BE2C (cell line): ENCODE data around the gene ELF5. TPM values are rescaled to one million over a fixed set of nuclear protein-coding genes. Genes with fewer than 3 reads are reported as not detected.

Experiments
- DNase-seq: peaks from one replicate; pipeline ENCODE4 v3.0.0-alpha.2; 2020
- H3K27me3 ChIP-seq: fragments of 250-450 bp; sonication (Bioruptor Pico); 2 replicates; pipeline ENCODE4 v1.5.1; 2020; ENCODE audit warnings: mild to moderate bottlenecking
- H3K36me3 ChIP-seq: fragments of 250-450 bp; sonication (Bioruptor Pico); 2 replicates; pipeline ENCODE4 v1.5.1; 2020; ENCODE audit warnings: mild to moderate bottlenecking
- H3K4me1 ChIP-seq: fragments of 250-450 bp; sonication (Bioruptor Pico); 2 replicates; pipeline ENCODE4 v1.5.1; 2020
- H3K4me3 ChIP-seq: 2 replicates; pipeline ENCODE4 v1.5.1; 2011; ENCODE audit warnings: low read depth, low read length
- H3K9me3 ChIP-seq: fragments of 250-450 bp; sonication (Bioruptor Pico); 2 replicates; pipeline ENCODE4 v1.5.1; 2020
- polyA plus RNA-seq: library from polyadenylated mRNA; unstranded; fragments of >200 nt; gene quantifications from one replicate; pipeline ENCODE4 v1.2.1, GENCODE V29; 2012; ENCODE audit warnings: low read depth, missing spikeins; ENCODE audit not compliant: insufficient read length, insufficient read depth
- TF ChIP-seq, protein P1 (sequence below): IDR thresholded peaks from 2 replicates; pipeline ENCODE4 v1.5.1; 2012; ENCODE audit warnings: mild to moderate bottlenecking, low read depth, low read length

Gene ELF5
- polyA plus RNA-seq = not detected

DNA sequence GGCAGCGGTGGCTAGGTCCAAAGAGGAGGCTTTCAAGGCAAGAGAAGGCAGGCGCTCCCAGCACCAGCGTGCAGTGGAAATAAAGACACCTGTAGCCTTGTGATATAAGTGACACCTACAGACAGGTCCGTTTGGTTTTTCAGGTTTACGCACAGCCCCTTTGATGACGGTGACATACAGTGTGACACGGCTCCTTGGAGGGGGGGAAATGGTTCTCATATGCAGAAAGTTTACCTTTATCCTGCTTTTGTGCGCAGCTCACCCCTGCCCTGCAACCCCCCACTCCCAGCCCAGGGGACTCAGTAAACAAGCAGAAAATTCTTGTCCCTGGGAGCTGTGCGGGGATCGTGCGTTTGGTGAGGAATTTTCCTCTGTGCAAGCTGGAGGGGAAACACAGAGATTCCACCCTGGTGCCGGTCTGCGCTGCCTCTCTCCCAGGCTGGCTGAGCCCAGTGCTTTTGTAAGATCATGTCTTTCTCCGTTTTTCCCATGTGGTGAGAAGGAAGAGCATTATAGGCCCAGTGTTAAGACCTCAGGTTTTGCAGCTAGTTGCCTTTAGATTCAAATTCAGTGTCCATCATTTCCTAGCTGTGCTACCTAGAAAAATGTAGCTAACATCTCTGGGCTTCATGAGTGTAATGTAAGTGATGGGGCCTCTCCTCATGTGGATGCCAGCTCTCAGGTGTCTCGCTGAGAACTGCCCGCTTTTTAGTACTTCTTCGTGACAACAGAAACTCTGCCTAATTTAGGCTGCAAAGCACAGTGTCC, at the start of gene ELF5:
TSS of gene ELF5 (minus strand) at position 113 of the 768 bp plus-strand sequence. CDS start 8,045 bp downstream, outside the sequence.
- H3K36me3 ChIP-seq = no peaks in the 10 kb centered on the region
- H3K4me3 ChIP-seq = no peak within 1 kb of the TSS
- H3K9me3 ChIP-seq = no peaks in the 10 kb centered on the region
- no peak for DNase-seq
- no peaks in the 10 kb centered on the region for H3K4me1 ChIP-seq
- TF ChIP-seq, protein P1, sequence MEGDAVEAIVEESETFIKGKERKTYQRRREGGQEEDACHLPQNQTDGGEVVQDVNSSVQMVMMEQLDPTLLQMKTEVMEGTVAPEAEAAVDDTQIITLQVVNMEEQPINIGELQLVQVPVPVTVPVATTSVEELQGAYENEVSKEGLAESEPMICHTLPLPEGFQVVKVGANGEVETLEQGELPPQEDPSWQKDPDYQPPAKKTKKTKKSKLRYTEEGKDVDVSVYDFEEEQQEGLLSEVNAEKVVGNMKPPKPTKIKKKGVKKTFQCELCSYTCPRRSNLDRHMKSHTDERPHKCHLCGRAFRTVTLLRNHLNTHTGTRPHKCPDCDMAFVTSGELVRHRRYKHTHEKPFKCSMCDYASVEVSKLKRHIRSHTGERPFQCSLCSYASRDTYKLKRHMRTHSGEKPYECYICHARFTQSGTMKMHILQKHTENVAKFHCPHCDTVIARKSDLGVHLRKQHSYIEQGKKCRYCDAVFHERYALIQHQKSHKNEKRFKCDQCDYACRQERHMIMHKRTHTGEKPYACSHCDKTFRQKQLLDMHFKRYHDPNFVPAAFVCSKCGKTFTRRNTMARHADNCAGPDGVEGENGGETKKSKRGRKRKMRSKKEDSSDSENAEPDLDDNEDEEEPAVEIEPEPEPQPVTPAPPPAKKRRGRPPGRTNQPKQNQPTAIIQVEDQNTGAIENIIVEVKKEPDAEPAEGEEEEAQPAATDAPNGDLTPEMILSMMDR = no peak
- H3K27me3 ChIP-seq = no peaks in the 10 kb centered on the region

DNA sequence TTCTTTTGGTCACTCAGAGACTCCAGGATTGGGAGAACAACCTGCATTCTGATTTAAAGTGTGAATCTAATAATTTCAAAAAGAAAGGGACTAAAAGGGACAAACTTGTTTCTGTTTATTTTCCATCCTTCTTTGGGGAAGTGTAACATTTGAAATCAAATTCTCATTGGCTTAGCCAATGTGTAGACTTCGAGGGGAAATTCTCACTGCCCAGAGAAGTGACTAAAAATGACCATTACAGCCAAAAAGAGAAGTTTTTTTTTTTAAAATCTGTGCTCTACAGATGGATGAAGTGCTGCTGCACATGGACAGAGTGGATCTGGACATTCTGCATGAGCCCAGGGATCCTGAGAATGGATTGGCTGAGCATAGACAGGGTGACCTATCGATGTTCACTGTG, 49.4 kb upstream of the ELF5 start:
- Histone ChIP-seq H3K27me3 (no peaks in the 10 kb centered on the region), H3K9me3 (no peaks in the 10 kb centered on the region), H3K36me3 (no peaks in the 10 kb centered on the region), H3K4me3 (no peak overlapping the region), H3K4me1 (no peaks in the 10 kb centered on the region)
- no peak for DNase-seq
- TF ChIP-seq, protein P1 = no peak

DNA sequence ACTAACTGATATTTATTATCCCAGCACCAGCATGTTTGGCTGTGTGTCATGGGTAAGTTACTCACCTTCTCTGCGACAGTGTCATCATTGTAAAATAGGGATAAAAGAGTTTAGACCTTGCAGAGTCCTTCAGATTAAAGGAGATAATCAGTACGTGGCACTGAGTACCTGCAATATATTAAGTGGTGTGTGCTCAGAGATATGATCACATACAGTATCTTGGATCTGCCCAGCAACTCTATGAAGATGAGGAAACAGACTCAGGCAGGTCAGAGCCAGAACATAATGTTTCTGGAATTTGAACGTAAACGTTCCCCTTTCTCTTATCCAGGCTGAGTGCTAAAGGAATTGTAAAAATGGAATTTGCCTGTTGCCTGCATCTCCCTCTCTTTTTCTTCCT, 46.9 kb upstream of the ELF5 start:
- H3K9me3 ChIP-seq = no peaks in the 10 kb centered on the region
- no peaks in the 10 kb centered on the region for H3K4me1 ChIP-seq
- no peaks in the 10 kb centered on the region for H3K36me3 ChIP-seq
- no peak for DNase-seq
- H3K27me3 ChIP-seq = no peaks in the 10 kb centered on the region
- TF ChIP-seq, protein P1 = no peak
- no peak overlapping the region for H3K4me3 ChIP-seq

DNA sequence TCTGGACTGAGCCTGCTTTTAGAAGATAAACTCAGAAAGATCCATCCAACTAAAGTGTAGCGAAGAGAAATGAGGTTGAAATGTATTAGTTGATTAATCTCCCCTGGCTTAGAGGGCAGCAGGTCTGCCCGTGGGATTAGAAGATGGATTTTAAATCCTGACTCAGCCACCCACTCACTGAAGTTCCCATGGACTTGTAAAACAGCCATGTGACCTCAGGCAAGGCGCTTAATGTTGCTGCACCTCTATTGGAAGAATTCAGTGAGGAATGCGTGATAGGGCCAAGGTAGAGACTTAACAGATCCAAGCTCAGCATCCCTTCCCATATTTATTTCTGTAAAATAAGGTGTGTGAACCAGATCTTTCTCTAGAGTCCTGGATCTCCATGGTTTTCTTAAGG, 45.1 kb upstream of the ELF5 start:
- no peaks in the 10 kb centered on the region for H3K27me3 ChIP-seq
- no peak for DNase-seq
- H3K4me1 ChIP-seq = no peaks in the 10 kb centered on the region
- no peak overlapping the region for H3K4me3 ChIP-seq
- no peaks in the 10 kb centered on the region for H3K9me3 ChIP-seq
- H3K36me3 ChIP-seq = no peaks in the 10 kb centered on the region
- TF ChIP-seq, protein P1 = no peak

DNA sequence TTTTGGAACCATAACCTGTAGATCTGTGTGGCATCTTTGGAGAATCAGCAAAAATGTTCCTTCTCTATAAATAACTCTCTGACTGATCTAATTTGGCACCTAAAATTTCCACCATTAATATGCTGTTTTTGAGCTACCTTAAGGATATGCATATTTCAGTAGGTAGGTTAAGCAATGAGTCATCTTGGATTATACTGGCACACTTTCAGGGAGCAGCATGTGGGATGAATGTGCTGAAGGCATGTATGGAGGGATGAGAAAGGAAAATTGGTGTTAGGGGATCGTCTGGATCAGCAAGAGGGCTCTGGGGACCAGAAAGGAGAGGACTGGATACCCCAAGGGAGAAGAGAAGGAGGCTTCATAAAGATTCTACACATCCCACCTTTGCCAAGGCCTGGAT, 44.6 kb upstream of the ELF5 start:
- Histone ChIP-seq H3K4me1 (no peaks in the 10 kb centered on the region), H3K9me3 (no peaks in the 10 kb centered on the region), H3K27me3 (no peaks in the 10 kb centered on the region), H3K4me3 (no peak overlapping the region), H3K36me3 (no peaks in the 10 kb centered on the region)
- TF ChIP-seq, protein P1 = no peak
- DNase-seq = no peak

DNA sequence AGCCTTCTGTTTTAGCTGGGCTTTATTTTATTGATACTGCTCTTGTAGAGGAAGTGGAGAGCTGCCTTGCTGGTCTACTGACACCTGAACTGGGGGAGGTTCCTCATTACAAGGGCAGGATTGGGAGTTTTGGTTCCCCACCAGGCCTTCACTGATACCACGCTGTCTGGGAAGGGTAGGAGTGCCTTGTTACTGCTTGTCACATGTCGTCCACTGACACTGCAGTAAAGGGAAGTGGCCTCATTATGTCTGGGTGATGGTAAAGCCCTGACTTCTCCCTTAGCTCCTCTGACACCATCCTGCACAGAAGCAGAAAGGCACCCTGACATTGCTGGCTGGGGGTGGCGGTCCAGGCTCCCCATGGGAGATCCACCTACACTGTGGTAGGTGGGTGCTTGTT, 38.7 kb upstream of the ELF5 start:
- DNase-seq = no peak
- TF ChIP-seq, protein P1 = no peak
- H3K4me1 ChIP-seq = no peaks in the 10 kb centered on the region

More for the DNA sequence above, 38.7 kb upstream of the ELF5 start:
- no peak overlapping the region for H3K4me3 ChIP-seq
- H3K9me3 ChIP-seq = no peaks in the 10 kb centered on the region
- H3K27me3 ChIP-seq = no peaks in the 10 kb centered on the region
- H3K36me3 ChIP-seq = no peaks in the 10 kb centered on the region
